T follicular helper cell (primary cell): ENCODE data around the gene CHST15.

Experiments used
- DNase-seq: peaks from one replicate; pipeline ENCODE4 v3.0.0-alpha.2; 2020; ENCODE audit warnings: low read depth

Gene CHST15

DNA sequence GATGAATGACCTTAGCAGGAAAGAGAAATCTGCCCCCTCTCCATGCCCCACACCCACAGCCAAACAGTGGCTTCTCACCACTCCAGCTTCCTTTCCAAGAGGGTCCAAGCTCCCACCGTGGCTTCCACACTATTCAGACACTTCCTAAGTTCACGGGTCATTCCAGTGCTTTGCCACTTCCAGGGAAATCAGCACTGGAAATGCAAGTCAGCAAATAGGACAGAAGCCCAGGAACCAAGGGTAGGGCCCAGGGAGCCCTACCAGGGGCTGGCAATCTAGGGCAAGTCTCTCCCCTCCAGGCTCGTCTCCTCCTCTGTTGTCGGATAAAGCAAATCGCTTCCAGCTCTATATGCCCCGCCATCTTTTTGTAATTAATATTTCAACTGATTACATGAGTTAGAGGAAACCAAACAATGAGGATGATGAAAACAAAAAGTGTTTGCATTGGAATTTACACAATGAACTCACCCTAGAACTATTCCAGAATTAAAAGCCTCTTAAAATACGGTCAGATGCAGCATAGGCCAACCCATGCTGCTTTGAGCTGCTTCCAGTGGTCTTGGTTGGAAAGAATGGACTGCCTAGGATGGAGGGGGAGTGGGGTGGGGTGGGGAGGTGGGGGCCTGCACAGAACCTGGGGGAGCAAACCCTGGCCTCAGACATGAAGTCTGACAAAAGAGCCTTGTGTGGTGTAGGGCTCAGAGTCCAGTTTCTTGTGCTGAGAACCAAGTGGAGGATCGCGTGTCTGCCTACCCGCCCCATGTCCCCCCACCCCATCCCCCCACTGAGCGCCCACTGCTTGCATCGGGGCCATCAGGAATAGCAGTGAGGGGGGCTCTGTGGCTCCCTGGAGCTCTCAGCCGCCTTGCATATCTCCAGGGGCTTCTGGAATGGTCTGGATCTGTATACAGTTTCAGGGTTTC, 127.2 kb downstream of the CHST15 start:
- DNase-seq, result no peak

DNA sequence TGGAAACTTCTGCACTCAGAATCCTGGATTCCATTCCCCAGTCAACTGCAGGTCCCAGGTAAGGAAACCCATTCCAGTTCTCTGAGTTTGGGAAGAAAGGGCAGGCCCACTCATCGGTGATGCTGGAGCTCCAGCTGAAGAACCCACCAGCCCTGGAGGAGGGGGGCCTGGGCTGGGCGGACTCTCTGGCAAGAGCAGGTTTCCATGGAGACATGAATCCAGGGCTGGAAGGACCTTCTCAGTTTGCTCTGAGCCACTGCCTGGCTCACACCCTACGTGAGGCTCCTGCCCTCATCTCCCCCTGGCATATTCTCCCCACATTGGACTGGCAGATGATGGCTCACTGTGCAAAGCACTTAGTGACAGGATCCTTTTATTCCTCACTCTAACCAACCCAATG, 128.4 kb downstream of the CHST15 start:
- DNase-seq, result no peak

DNA sequence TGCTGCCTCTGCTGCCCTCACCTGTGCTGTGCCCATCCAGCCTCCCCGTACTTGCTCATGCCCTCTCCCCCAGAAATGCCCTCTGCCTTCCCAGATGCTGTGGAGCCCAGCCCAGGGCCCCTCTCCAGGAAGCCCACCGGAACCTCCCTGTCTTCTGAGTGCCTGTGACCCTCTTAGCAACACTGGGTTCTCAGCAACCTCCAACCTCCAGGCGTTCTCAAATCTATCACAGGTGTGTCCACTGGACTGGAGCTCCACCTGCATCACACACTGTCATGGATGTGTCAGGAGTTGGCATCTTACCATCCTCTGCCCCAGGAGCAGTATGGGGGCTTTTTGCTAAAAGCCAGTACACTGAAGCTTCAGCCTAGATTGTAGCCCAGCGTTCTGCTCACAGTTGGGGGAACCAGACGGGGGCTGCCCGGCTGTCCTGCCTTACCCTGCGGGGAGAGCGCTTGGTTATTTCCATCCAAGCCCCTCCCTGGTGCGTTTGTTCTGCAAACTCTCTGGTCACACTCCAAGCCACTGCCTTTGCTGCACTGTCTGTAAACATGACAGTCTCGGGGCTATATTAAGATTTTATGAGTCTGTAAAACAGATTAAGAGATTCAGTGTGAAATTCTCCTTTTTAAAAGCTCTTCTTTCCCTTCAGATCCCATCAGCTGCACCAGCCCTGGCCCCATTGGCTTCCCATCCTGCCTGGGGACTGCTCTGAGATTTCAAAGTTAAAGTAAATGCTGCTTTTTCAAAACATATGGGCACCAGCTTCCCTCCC, 130.5 kb downstream of the CHST15 start:
- DNase-seq, result no peak

DNA sequence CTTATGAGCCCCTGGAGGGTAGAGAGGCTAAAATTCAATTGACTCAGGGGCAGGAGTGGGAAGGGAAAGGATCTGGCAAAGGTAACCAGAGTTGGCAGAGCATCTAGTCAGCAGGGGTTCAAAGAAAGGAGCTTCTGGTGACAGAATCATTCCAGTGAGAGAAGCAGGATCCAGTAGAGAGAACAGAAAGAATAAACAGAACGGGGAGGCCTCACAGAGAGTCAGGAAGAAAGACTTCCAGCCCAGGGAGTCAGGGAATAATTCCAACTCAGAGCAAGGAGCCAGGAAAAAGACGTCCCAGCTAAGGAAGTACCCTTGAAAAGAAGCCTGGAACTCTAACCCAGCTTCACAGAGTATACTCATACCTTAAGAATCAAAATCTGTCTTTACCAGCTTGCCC, 135.2 kb downstream of the CHST15 start:
- no peak for DNase-seq
